ENCODE measurements around the gene RALGDS. TPM values are rescaled to one million over a fixed set of nuclear protein-coding genes. Genes with fewer than 3 reads are reported as not detected.

The RALGDS gene
- total RNA-seq, 4 donors from 2014 or later = 53.4 to 71.1 (median 55.3) TPM

- Histone ChIP-seq H3K9me3 (no peaks in the 10 kb centered on the region), H3K4me1 (peaks cover 0 to 13% (median 5%) of the 10 kb centered on the region in 3 donors), H3K27me3 (no peaks in the 10 kb centered on the region), H3K27ac (peak overlapping the region; percentile 3 to 74 (median 54)), H3K4me3 (no peak overlapping the region), H3K36me3 (peaks cover 75 to 100% (median 89%) of the 10 kb centered on the region in 3 donors)
- intact Hi-C loops (cut with DNase I) = loop anchor here (2.0 kb wide), 1 partner anchor 41 kb away; no protein-coding TSS in a partner anchor
- no peak for TF ChIP-seq POLR2A (IDR thresholded peaks at IDR 0.05)
- peak; percentile 89 to 100 (median 96) for TF ChIP-seq CTCF (IDR thresholded peaks at IDR 0.05)
- WGBS, 2 donors = 0 to 80% methylated on average over 1 of the region's 14 CpGs
- no peak for DNase-seq
These were observed 17.7 kb downstream of the RALGDS start for GRCh38 chr9:133103183-133103986.

GRCh38 chr9:133102190-133103021, 18.6 kb downstream of the RALGDS start:
- Histone ChIP-seq H3K9me3 (no peaks in the 10 kb centered on the region), H3K4me3 (no peak overlapping the region), H3K27me3 (no peaks in the 10 kb centered on the region), H3K36me3 (peaks cover 72 to 100% (median 89%) of the 10 kb centered on the region in 3 donors), H3K4me1 (peaks cover 0 to 13% (median 5%) of the 10 kb centered on the region in 3 donors), H3K27ac (peak overlapping the region in 1 of 4 donors; percentile 70)
- WGBS, 2 donors = 90 to 100% methylated on average over 2 of the region's 21 CpGs
- DNase-seq = no peak
- intact Hi-C loops (cut with DNase I) = loop anchor here (2.0 kb wide), 1 partner anchor 42 kb away; no protein-coding TSS in a partner anchor
- TF ChIP-seq POLR2A (IDR thresholded peaks at IDR 0.05) (no peak), CTCF (IDR thresholded peaks at IDR 0.05) (no peak)

- Histone ChIP-seq H3K36me3 (peaks cover 64 to 100% (median 82%) of the 10 kb centered on the region in 3 donors), H3K27me3 (no peaks in the 10 kb centered on the region), H3K4me3 (no peak overlapping the region), H3K9me3 (peaks cover 0 to 5% (median 2%) of the 10 kb centered on the region in 3 donors), H3K27ac (no peak overlapping the region), H3K4me1 (peaks cover 0 to 13% (median 5%) of the 10 kb centered on the region in 3 donors)
- WGBS, 2 donors = 95 to 96% methylated on average over 15 to 22 of the region's 32 CpGs
- intact Hi-C loops (cut with DNase I) = loop anchor here (2.0 kb wide), 1 partner anchor 43 kb away; no protein-coding TSS in a partner anchor
- no peak for DNase-seq
- TF ChIP-seq POLR2A (IDR thresholded peaks at IDR 0.05) (no peak), CTCF (IDR thresholded peaks at IDR 0.05) (no peak)
These were observed 19.5 kb downstream of the RALGDS start for GRCh38 chr9:133101356-133102189.

- WGBS, 2 donors = 92 to 100% methylated on average over 1 to 11 of the region's 13 CpGs
- no peak for TF ChIP-seq POLR2A (IDR thresholded peaks at IDR 0.05)
- TF ChIP-seq CTCF (IDR thresholded peaks at IDR 0.05) = no peak
- DNase-seq = no peak
- peaks cover 0 to 13% (median 5%) of the 10 kb centered on the region in 3 donors for H3K4me1 ChIP-seq
- no peak overlapping the region for H3K4me3 ChIP-seq
- H3K27ac ChIP-seq = no peak overlapping the region
- intact Hi-C loops (cut with DNase I) = no loop called here
- H3K9me3 ChIP-seq = peaks cover 0 to 13% (median 4%) of the 10 kb centered on the region in 3 donors
- no peaks in the 10 kb centered on the region for H3K27me3 ChIP-seq
- H3K36me3 ChIP-seq = peaks cover 60 to 96% (median 74%) of the 10 kb centered on the region in 3 donors
These were observed 20.3 kb downstream of the RALGDS start for GRCh38 chr9:133100506-133101355.

Measured in esophagus squamous epithelium (tissue), 5 donors.